Measurements from ENCODE around the gene ADRA1B.

GRCh38 chr5:159890141-159890540 is 26.1 kb upstream of the ADRA1B start:
- TF ChIP-seq ZNF274 (IDR thresholded peaks at IDR 0.05; ENCODE audit: low read depth, low read length) (no peak), YY1 (IDR thresholded peaks at IDR 0.05; ENCODE audit: insufficient read depth, insufficient read length) (no peak)
